HL-60 (cell line): ENCODE measurements around the gene SOWAHA.

Source experiments
- DNase-seq, 2 experiments: peaks; one replicate each; pipeline ENCODE4 v3.0.0-alpha.2; 2010 to 2020; ENCODE audit warnings: low read depth in 1 of 2, low spot score in 1 of 2
- H3K27ac ChIP-seq: fragments of 250-450 bp; sonication (Bioruptor Pico); replicated peaks from 2 replicates; pipeline ENCODE4 v1.5.1; 2020; ENCODE audit warnings: mild to moderate bottlenecking, moderate library complexity
- H3K27me3 ChIP-seq: fragments of 250-450 bp; sonication (Bioruptor Pico); 2 replicates; pipeline ENCODE4 v1.5.1; 2021; ENCODE audit warnings: mild to moderate bottlenecking, moderate library complexity; ENCODE audit not compliant: insufficient read depth, poor library complexity, severe bottlenecking
- H3K4me3 ChIP-seq: replicated peaks from 2 replicates; pipeline ENCODE4 v1.5.1; 2011; ENCODE audit warnings: mild to moderate bottlenecking, control low read depth, low read length; ENCODE audit not compliant: insufficient read depth
- CTCF ChIP-seq: IDR thresholded peaks from one replicate; pipeline ENCODE4 v1.5.1; 2011; ENCODE audit warnings: low read length, control low read depth, inconsistent platforms; ENCODE audit not compliant: insufficient read depth
- GABPA ChIP-seq: IDR thresholded peaks from 2 replicates; pipeline ENCODE4 v1.6.1; 2012; ENCODE audit warnings: low read depth
- POLR2AphosphoS5 ChIP-seq: IDR thresholded peaks from 2 replicates; pipeline ENCODE4 v1.6.1; 2012; ENCODE audit warnings: low read depth
- REST ChIP-seq: IDR thresholded peaks from 2 replicates; pipeline ENCODE4 v1.6.1; 2012; ENCODE audit warnings: low read depth; ENCODE audit not compliant: insufficient replicate concordance
- SPI1 ChIP-seq: IDR thresholded peaks from 2 replicates; pipeline ENCODE4 v1.6.1; 2012; ENCODE audit warnings: low read depth, mild to moderate bottlenecking, borderline replicate concordance

SOWAHA gene

GRCh38 chr5:132827943-132828673, 15.0 kb downstream of the SOWAHA start:
- Histone ChIP-seq H3K27me3 (peaks cover 2% of the 10 kb centered on the region), H3K4me3 (no peak overlapping the region), H3K27ac (no peak overlapping the region)
- no peak for DNase-seq
- no peak for TF ChIP-seq SPI1
- TF ChIP-seq CTCF = no peak
- TF ChIP-seq REST = no peak
- no peak for TF ChIP-seq POLR2AphosphoS5
- no peak for TF ChIP-seq GABPA

DNA sequence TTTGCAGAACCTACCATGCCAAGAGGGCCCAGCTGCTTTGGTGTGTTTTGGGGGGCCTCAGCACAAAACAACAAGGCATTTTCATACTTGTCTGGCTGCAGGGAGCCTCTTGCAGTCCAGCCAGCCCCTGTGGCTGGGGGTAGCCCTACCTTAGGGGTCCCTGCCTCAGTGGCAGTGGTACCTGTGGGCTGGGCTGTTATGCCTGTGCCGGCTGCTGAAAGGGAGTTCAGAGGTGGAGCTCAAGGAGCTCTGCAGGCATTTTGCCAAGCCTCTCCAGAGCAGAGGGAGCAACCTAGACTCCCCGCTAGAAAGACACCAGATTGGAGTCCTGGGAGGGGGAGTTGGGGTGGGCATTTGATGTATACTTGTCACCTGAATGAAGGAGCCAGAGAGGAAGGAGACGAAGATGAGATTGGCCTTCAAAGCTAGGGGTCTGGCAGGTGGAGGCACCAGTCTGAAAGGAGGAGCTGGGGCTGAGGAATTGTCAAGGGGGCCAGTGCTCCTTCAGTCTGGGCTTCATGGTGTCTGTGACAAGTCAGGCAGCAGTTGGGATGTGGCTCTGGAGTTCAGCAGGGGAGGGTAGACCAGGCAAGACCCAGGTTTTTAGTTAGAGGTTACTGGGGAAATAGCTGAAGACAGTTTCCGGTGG, 15.9 kb downstream of the SOWAHA start:
- DNase-seq = no peak

More for the DNA sequence above, 15.9 kb downstream of the SOWAHA start:
- Histone ChIP-seq H3K27ac (no peak overlapping the region), H3K27me3 (peaks cover 2% of the 10 kb centered on the region), H3K4me3 (no peak overlapping the region)
- TF ChIP-seq REST (no peak), POLR2AphosphoS5 (no peak), GABPA (no peak), SPI1 (no peak), CTCF (no peak)
